ENCODE results near the gene SPI1.

GRCh38 chr11:47383071-47383470 is 4.7 kb upstream of the SPI1 start:
- no peak for TF ChIP-seq CTCF (conservative IDR thresholded peaks at IDR 0.05)
- no peak for TF ChIP-seq ZFX (IDR thresholded peaks at IDR 0.05)

All from C4-2B (cell line).